HCT116 (cell line): Measurements from ENCODE around the gene SELPLG. TPM values are rescaled to one million over a fixed set of nuclear protein-coding genes. Genes with fewer than 3 reads are reported as not detected.

Source experiments
- ATAC-seq: fragments of 200-7000 bp; cut with Tn5 transposase; 2 replicates; pipeline ENCODE4 v1.9.1; 2020; ENCODE audit warnings: mild to moderate bottlenecking, moderate library complexity
- BruUV-seq: library from RNA; stranded (reverse); fragments of 400-500 nt; replicated peaks from 2 replicates; lab custom pipeline; 2021; lab: Mats Ljungman, UMichigan
- CTCF ChIA-PET: fragments of 300-600 bp; sonication (Branson Sonifier 250); formaldehyde crosslinking; loops from one replicate; lab custom pipeline; 2021; ENCODE audit warnings: antibody characterized with exemption; lab: Charles Lee
- POLR2A ChIA-PET: fragments of 300-600, 350-600 bp; sonication (Branson Sonifier 250); formaldehyde crosslinking; loops from one replicate; lab custom pipeline; 2021; ENCODE audit warnings: antibody characterized with exemption; lab: Charles Lee
- RAD21 ChIA-PET, 2 experiments: fragments of 300-600 bp; sonication (Branson Sonifier 250); formaldehyde crosslinking; loops; one replicate each; lab custom pipeline; 2023; ENCODE audit warnings: low total read pairs in 2 of 2; ENCODE audit not compliant: uncharacterized antibody in 2 of 2, unreplicated experiment in 2 of 2, low non-redundant PET in 1 of 2; lab: Charles Lee
- DNase-seq: peaks from one replicate; pipeline ENCODE4 v3.0.0-alpha.2; 2010; ENCODE audit warnings: low read depth, low spot score
- H2AFZ ChIP-seq: fragments of 200-600 bp; shearing (Covaris generic), sonication (generic); 2 replicates; pipeline ENCODE4 v1.6.1; 2017; ENCODE audit warnings: low read depth, mixed run types, mixed read lengths, antibody characterized with exemption, low read length; ENCODE audit not compliant: poor library complexity, severe bottlenecking
- H3K27ac ChIP-seq: 2 replicates; pipeline ENCODE4 v1.5.1; 2012; ENCODE audit warnings: low read depth, low read length
- H3K27me3 ChIP-seq: fragments of 200-600 bp; sonication (generic); 2 replicates; pipeline ENCODE4 v1.6.1; 2016; ENCODE audit warnings: mixed run types, low read length, mixed read lengths; ENCODE audit not compliant: insufficient read depth
- H3K36me3 ChIP-seq, 2 experiments: fragments of 200-500 bp in 1 of 2; fragments of 200-600 bp in 1 of 2; sonication (Bioruptor generic) in 1 of 2; sonication (generic) in 1 of 2; 2 replicates each; pipeline versions ENCODE4 v1.5.1 to v1.6.1; 2014 to 2016; ENCODE audit warnings: low read length in 2 of 2, inconsistent platforms in 1 of 2, mixed read lengths in 1 of 2, mixed run types in 1 of 2; ENCODE audit not compliant: insufficient read depth in 2 of 2, control insufficient read depth in 1 of 2
- H3K4me1 ChIP-seq, 2 experiments: fragments of 200-600 bp in 1 of 2; sonication (generic) in 1 of 2; 2 replicates each; pipeline versions ENCODE4 v1.5.1 to v1.6.1; 2012 to 2017; ENCODE audit warnings: low read length in 2 of 2, inconsistent platforms in 1 of 2, mild to moderate bottlenecking in 1 of 2, mixed read lengths in 1 of 2, mixed run types in 1 of 2, moderate library complexity in 1 of 2; ENCODE audit not compliant: insufficient read depth in 2 of 2, control insufficient read depth in 1 of 2
- H3K4me2 ChIP-seq: fragments of 200-600 bp; sonication (generic); 2 replicates; pipeline ENCODE4 v1.6.1; 2017; ENCODE audit warnings: mixed run types, low read length, mixed read lengths
- H3K4me3 ChIP-seq, 2 experiments: fragments of 200-600 bp in 1 of 2; sonication (generic) in 1 of 2; replicated peaks in 1 of 2; 2 replicates each; pipeline ENCODE4 v1.5.1; 2011 to 2016; ENCODE audit warnings: low read length in 2 of 2, control low read depth in 1 of 2, low read depth in 1 of 2, mild to moderate bottlenecking in 1 of 2, mixed read lengths in 1 of 2, mixed run types in 1 of 2
- H3K79me2 ChIP-seq: fragments of 200-600 bp; sonication (generic); 2 replicates; pipeline ENCODE4 v1.6.1; 2017; ENCODE audit warnings: mild to moderate bottlenecking, mixed run types, low read length, moderate library complexity, mixed read lengths; ENCODE audit not compliant: insufficient read depth
- H3K9ac ChIP-seq: fragments of 200-600 bp; sonication (generic); 2 replicates; pipeline ENCODE4 v1.6.1; 2016; ENCODE audit warnings: low read length, mixed read lengths
- H3K9me2 ChIP-seq: fragments of 200-600 bp; sonication (generic), shearing (Covaris generic); 2 replicates; pipeline ENCODE4 v1.6.1; 2017; ENCODE audit warnings: mixed run types, mild to moderate bottlenecking, moderate library complexity; ENCODE audit not compliant: insufficient read depth
- H3K9me3 ChIP-seq, 2 experiments: fragments of 200-500 bp in 1 of 2; fragments of 200-600 bp in 1 of 2; sonication (Bioruptor generic) in 1 of 2; sonication (generic) in 1 of 2; 2 replicates each; pipeline ENCODE4 v1.6.1; 2014 to 2017; ENCODE audit warnings: low read length in 2 of 2, mixed read lengths in 2 of 2, inconsistent platforms in 1 of 2, low read depth in 1 of 2, mild to moderate bottlenecking in 1 of 2, mixed run types in 1 of 2, moderate library complexity in 1 of 2; ENCODE audit not compliant: control insufficient read depth in 1 of 2, insufficient read depth in 1 of 2
- H4K20me1 ChIP-seq: fragments of 200-600 bp; sonication (generic), shearing (Covaris generic); 2 replicates; pipeline ENCODE4 v1.6.1; 2017; ENCODE audit warnings: mixed run types, mild to moderate bottlenecking, moderate library complexity; ENCODE audit not compliant: insufficient read depth
- CBX3 ChIP-seq: IDR thresholded peaks from 2 replicates; pipeline ENCODE4 v1.6.1; 2012; ENCODE audit warnings: low read depth
- CTCF ChIP-seq, 3 experiments: fragments of 200-600 bp in 1 of 3; sonication (generic) in 1 of 3; IDR thresholded peaks in 2 of 3; conservative IDR thresholded peaks in 1 of 3; 2 replicates each; pipeline ENCODE4 v1.5.1; 2012 to 2017; ENCODE audit warnings: low read depth in 2 of 3, low read length in 2 of 3, antibody characterized with exemption in 1 of 3, borderline replicate concordance in 1 of 3, control low read depth in 1 of 3, mild to moderate bottlenecking in 1 of 3, mixed read lengths in 1 of 3, mixed run types in 1 of 3, moderate library complexity in 1 of 3; ENCODE audit not compliant: insufficient read depth in 1 of 3
- EZH2 ChIP-seq: fragments of 200-600 bp; sonication (generic); IDR thresholded peaks from 2 replicates; pipeline ENCODE4 v1.6.1; 2017; ENCODE audit warnings: antibody characterized with exemption, mixed run types
- EZH2phosphoT487 ChIP-seq: fragments of 200-600 bp; IDR thresholded peaks from 2 replicates; pipeline ENCODE4 v1.6.1; 2018; ENCODE audit warnings: antibody characterized with exemption, borderline replicate concordance
- FOSL1 ChIP-seq: IDR thresholded peaks from 2 replicates; pipeline ENCODE4 v1.6.1; 2012; ENCODE audit warnings: low read depth
- JUND ChIP-seq: IDR thresholded peaks from 2 replicates; pipeline ENCODE4 v1.6.1; 2012
- POLR2AphosphoS5 ChIP-seq: IDR thresholded peaks from 2 replicates; pipeline ENCODE4 v1.6.1; 2011; ENCODE audit warnings: mild to moderate bottlenecking, low read depth, low read length, moderate library complexity
- RAD21 ChIP-seq: IDR thresholded peaks from 2 replicates; pipeline ENCODE4 v1.6.1; 2012; ENCODE audit warnings: low read depth, mild to moderate bottlenecking
- REST ChIP-seq: IDR thresholded peaks from 2 replicates; pipeline ENCODE4 v1.6.1; 2012; ENCODE audit warnings: low read depth
- SIN3A ChIP-seq: IDR thresholded peaks from 2 replicates; pipeline ENCODE4 v1.6.1; 2012; ENCODE audit warnings: low read depth
- SP1 ChIP-seq: IDR thresholded peaks from 2 replicates; pipeline ENCODE4 v1.6.1; 2012; ENCODE audit warnings: low read depth
- SRF ChIP-seq: IDR thresholded peaks from 2 replicates; pipeline ENCODE4 v1.6.1; 2012; ENCODE audit warnings: low read depth
- TCF7L2 ChIP-seq: IDR thresholded peaks from 2 replicates; pipeline ENCODE4 v1.7.0; 2011; ENCODE audit warnings: borderline replicate concordance, inconsistent platforms; ENCODE audit not compliant: insufficient read depth, insufficient read length; ENCODE audit errors: extremely low read depth
- ZFX ChIP-seq: fragments of 450-650 bp; IDR thresholded peaks from 2 replicates; pipeline ENCODE4 v1.6.1; 2017
- ZNF274 ChIP-seq: fragments of 200-500 bp; sonication (Bioruptor generic); IDR thresholded peaks from 2 replicates; pipeline ENCODE4 v1.6.1; 2014; ENCODE audit warnings: mild to moderate bottlenecking, low read depth, low read length, inconsistent platforms
- intact Hi-C: fragments of 100-400 bp; cut with micrococcal nuclease; formaldehyde crosslinking; loops from 2 replicates; pipeline ENCODE4 v1.10.0; 2022
- total RNA-seq: library from RNA; stranded (reverse); gene quantifications from one replicate; pipeline ENCODE4 v1.2.1, GENCODE V29; 2021; ENCODE audit not compliant: unreplicated experiment

SELPLG gene
- total RNA-seq, 1 experiment from 2014 or later: 1.2 TPM

GRCh38 chr12:108667349-108667748 lies 33.7 kb upstream of the SELPLG start:
- ATAC-seq: no peak
- ChIA-PET POLR2A (no interaction called here), CTCF (interaction anchor here (0.6 to 1.6 kb wide), 3 partner anchors 136 to 283 kb away, joined by 3 to 9 read pairs (median 5); no protein-coding TSS in a partner anchor), RAD21 (no interaction called here)
- H3K9me3 ChIP-seq: no peaks in the 10 kb centered on the region
- intact Hi-C loops: loop anchor here (5.0 kb wide), 1 partner anchor 65 kb away; the partner anchor contains the start of gene CORO1C
- no peaks in the 10 kb centered on the region for H3K27me3 ChIP-seq
- H3K79me2 ChIP-seq: peaks cover 37% of the 10 kb centered on the region
- H4K20me1 ChIP-seq: no peaks in the 10 kb centered on the region
- no peaks in the 10 kb centered on the region for H3K36me3 ChIP-seq
- H3K4me1 ChIP-seq: peaks cover 8 to 20% of the 10 kb centered on the region in 2 experiments
- no peak for TF ChIP-seq SIN3A
- TF ChIP-seq EZH2phosphoT487: no peak
- no peak overlapping the region for H3K4me2 ChIP-seq
- no peak overlapping the region for H3K27ac ChIP-seq
- H3K4me3 ChIP-seq: no peak overlapping the region
- no peak overlapping the region for H2AFZ ChIP-seq
- no peak for DNase-seq
- no peaks in the 10 kb centered on the region for H3K9me2 ChIP-seq
- BruUV-seq: no TSS peak
- H3K9ac ChIP-seq: no peak overlapping the region

- H3K9me2 ChIP-seq: no peaks in the 10 kb centered on the region
- ChIA-PET RAD21 (no interaction called here), CTCF (interaction anchor here (0.7 to 1.6 kb wide), 3 partner anchors 134 to 284 kb away, joined by 3 to 9 read pairs (median 5); no protein-coding TSS in a partner anchor), POLR2A (no interaction called here)
- BruUV-seq: no TSS peak
- H3K4me2 ChIP-seq: no peak overlapping the region
- peaks cover 45% of the 10 kb centered on the region for H3K79me2 ChIP-seq
- H3K9ac ChIP-seq: no peak overlapping the region
- H2AFZ ChIP-seq: no peak overlapping the region
- H3K4me1 ChIP-seq: peaks cover 8 to 20% of the 10 kb centered on the region in 2 experiments
- no peaks in the 10 kb centered on the region for H3K9me3 ChIP-seq
- DNase-seq (no peak), ATAC-seq (no peak)
- H4K20me1 ChIP-seq: no peaks in the 10 kb centered on the region
- H3K27me3 ChIP-seq: no peaks in the 10 kb centered on the region
- no peak for TF ChIP-seq SP1
- TF ChIP-seq POLR2AphosphoS5: no peak
- no peak for TF ChIP-seq ZFX
- TF ChIP-seq SRF: no peak
- TF ChIP-seq JUND: no peak
- TF ChIP-seq TCF7L2: no peak
- TF ChIP-seq REST: no peak
- TF ChIP-seq CTCF (IDR thresholded peaks at IDR 0.05 in 2 of 3, conservative IDR thresholded peaks at IDR 0.05 in 1 of 3; ENCODE audit: borderline replicate concordance in 1 of 3, insufficient read depth in 1 of 3, low read depth in 2 of 3, low read length in 2 of 3): no peak
- TF ChIP-seq EZH2: no peak
- TF ChIP-seq ZNF274: no peak
- TF ChIP-seq FOSL1: no peak
- TF ChIP-seq CBX3: no peak
- no peak for TF ChIP-seq RAD21
- no peaks in the 10 kb centered on the region for H3K36me3 ChIP-seq
- H3K4me3 ChIP-seq: no peak overlapping the region
- intact Hi-C loops: loop anchor here (5.0 kb wide), 1 partner anchor 66 kb away; the partner anchor contains the start of gene CORO1C
- H3K27ac ChIP-seq: no peak overlapping the region
These were observed 32.7 kb upstream of the SELPLG start for GRCh38 chr12:108666401-108666881.
